Dedifferentiated amniotic fluid mesenchymal stem cell (primary cell): ENCODE measurements around the gene VASH1.
A peak's percentile ranks its signal among the peaks of the same experiment; 100 is the strongest.
"Not testable (repeated sequence)": the region's sequence is repeated elsewhere in the genome, so short reads cannot be mapped to it uniquely, and the experiment has no call there.

Experiments used
- DNase-seq: peaks from one replicate; pipeline ENCODE4 v3.0.0-alpha.2; 2016; ENCODE audit errors: extremely low spot score

Gene VASH1

GRCh38 chr14:76761136-76761959, at the start of gene VASH1:
Gene VASH1, plus strand, starts transcription at chr14:76761468. Its CDS starts 1,354 bp downstream, at chr14:76762822.
- DNase-seq: peak; percentile 52

- DNase-seq: no peak
Observed at GRCh38 chr14:76713121-76713520, 48.1 kb upstream of the VASH1 start.

- no peak for DNase-seq
Observed at GRCh38 chr14:76714470-76714869, 46.8 kb upstream of the VASH1 start.

DNA sequence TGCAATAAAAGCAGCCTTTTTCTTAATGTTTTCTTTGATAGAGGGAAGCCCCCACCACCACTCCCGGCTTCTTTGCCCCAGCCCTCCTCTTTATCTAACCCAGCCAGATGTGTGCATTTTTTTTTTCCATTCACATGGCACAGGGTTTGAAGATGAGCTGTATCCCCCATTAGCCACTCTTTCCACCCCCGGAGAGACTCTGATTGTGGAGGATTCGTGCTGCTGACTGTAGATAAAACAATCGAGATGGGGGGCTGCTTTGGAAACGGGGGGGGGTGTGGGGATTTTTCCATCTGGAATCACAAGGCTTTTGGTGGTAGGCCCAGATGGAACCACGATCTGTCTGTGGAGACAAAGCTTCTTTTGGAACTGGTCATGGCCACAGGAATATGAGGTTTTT, 46.2 kb upstream of the VASH1 start:
- DNase-seq: no peak

DNA sequence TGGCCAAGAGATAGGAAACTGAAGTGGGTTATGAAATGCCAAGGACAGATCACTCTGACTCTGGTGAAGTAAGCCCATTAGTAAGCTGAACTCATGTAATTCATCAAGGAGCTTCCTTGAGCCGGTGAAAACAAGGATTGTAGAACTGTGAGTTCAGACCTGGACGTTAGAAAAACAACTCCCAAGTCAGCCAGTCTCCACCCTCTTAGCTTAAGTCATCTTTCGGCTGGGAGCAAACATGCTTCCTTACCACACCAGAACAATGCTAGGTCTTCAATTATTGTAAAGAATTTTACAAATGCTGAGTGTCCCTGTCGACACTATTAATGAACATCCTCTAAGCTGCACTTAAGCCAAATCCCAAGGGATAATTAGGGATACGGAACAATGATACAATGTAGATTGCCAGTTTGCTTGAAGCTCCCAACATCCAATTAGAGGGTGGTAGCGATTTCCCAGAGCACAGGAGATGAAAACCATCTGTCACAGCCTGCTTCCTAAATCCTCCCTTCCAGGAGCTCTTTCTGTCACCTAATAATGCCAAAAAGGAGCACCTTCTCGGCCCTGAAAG, 45.7 kb upstream of the VASH1 start:
- DNase-seq: no peak

- DNase-seq: no peak
Observed at GRCh38 chr14:76716285-76716684, 45.0 kb upstream of the VASH1 start.

- no peak for DNase-seq
Observed at GRCh38 chr14:76717508-76718290, 43.6 kb upstream of the VASH1 start.

DNA sequence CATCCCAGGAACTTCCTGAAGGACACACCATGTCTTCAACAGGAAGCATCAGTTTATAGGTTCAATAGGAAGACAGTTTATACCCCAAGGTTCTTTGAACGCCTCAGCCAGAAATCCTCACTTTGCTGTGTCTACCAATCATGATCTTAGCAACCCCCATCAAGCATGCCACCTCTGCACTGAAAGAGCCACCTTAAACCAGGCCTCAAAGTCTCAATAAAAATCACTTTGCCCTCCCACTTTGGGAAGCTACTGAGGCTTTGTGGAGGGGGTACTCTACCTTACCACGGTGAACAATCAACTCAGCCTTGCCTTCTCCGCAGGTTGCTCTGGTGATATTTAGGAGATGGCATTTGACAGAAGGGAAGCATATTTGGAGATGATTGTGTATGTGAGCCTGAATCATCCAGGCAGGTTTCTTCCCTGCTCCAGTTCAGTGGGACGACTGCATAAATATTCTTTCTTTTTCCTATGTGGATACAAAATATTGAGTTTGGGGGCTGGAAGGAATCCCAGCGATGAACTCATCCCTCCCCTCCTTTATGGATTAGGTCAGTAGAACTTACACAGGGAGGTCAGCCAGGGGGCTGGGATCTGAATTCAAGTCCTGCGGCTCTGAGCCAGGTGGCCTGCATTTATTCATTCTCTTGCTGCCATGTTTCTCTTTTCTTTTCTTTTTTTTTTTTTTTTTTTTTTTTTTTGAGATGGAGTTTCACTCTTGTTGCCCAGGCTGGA, 42.8 kb upstream of the VASH1 start:
- no peak for DNase-seq

DNA sequence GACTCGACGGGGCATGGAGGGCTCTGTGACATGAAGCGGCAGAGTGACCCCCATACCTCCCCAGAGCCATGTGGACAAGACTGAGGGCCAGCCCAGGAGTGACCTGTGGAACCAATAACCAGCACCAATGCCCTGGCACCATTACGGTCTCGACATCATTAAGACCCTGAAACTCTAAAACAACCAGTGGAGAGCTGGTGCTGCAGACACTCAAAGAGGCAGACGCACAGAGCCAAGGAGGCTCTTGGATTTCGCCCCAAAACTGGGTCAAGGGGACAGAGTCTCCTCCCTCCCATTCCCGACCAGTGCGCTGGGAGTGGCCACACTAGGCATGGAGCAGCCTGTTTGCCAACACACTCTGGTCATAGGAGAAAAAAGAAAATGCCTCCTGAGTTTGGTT, 41.6 kb upstream of the VASH1 start:
- no peak for DNase-seq

DNA sequence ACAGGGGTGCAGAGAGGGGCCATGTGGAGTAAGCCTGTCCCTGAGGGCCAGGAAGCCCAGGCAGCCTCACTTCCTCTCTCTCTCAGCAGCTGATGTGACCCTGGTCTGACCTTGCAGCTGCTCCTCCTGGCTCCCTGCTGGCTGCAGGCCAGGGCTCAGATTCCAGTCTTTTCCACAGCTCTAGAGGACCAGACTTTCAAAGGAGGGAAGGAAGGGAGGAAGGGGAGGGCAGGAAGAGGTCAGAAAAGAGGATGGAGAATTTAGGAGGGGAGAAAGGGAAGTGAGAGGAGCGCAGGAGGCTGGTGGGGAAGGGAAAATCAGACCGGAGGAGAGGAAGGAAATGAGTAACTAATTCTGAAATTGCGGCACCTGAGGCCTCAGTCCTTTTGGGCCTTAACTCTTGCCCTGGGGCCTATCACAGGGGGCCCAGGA, 40.9 kb upstream of the VASH1 start:
- no peak for DNase-seq

GRCh38 chr14:76721506-76721905, 39.8 kb upstream of the VASH1 start:
- DNase-seq: not testable (repeated sequence)

GRCh38 chr14:76724651-76725550, 36.4 kb upstream of the VASH1 start:
- no peak for DNase-seq

GRCh38 chr14:76726551-76726970, 34.7 kb upstream of the VASH1 start:
- no peak for DNase-seq

GRCh38 chr14:76727384-76727783, 33.9 kb upstream of the VASH1 start:
- DNase-seq: no peak

- DNase-seq: no peak
Observed at GRCh38 chr14:76727901-76728300, 33.4 kb upstream of the VASH1 start.

GRCh38 chr14:76729258-76729657, 32.0 kb upstream of the VASH1 start:
- DNase-seq: no peak

DNA sequence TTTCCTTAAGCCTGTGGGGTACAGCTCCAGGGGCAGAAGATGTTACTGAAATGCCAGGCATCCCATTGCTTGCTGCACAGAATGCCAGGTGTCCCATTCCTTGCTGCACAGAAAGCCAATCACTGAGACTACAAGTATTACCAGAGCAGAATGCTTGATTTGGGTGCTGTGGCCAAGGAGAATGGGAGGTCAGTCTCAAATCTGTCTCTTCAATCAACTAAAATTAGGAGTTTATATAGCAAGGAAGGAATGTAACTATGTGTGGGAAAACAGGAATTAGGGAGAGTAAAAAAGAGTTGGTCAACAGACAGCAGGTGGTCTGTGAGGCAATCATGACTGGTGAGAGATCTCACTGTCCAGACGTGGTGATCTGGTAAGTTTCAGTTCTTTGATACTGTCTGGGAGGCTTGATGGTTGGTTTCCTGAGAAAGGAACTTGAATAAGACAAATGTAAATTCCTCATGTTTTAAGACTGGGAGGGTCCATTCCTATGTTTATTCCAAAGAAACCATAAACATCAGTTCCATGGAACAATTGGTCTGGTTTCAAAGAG, 31.2 kb upstream of the VASH1 start:
- DNase-seq: no peak

DNA sequence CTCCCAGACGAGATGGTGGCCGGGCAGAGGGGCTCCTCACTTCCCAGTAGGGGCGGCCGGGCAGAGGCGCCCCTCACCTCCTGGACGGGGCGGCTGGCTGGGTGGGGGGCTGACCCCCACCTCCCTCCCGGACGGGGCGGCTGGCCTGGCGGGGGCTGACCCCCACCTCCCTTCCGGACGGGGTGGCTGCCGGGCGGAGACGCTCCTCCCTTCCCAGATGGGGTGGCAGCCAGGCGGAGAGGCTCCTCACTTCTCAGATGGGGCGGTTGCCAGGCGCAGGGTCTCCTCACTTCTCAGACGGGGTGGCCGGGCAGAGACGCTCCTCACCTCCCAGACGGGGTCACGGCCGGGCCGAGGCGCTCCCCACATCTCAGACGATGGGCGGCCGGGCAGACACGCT, 26.8 kb upstream of the VASH1 start:
- DNase-seq: not testable (repeated sequence)

DNA sequence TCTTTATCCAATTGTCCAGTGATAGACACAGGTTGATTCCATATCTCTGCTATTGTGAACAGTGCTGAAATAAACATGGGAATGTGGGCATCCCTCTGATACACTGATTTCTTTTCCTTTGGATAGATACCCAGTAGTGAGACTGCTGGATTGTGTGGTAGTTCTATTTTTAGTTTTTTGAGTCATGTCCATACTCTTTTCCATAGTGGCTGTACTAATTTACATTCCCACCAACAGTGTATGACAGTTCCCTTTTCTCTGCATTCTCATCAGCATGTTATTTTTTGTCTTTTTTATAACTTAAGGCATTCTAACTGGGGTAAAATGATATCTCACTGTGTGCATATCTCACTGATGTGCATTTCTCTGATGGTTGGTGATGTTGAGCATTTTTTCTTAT, 24.8 kb upstream of the VASH1 start:
- no peak for DNase-seq

DNA sequence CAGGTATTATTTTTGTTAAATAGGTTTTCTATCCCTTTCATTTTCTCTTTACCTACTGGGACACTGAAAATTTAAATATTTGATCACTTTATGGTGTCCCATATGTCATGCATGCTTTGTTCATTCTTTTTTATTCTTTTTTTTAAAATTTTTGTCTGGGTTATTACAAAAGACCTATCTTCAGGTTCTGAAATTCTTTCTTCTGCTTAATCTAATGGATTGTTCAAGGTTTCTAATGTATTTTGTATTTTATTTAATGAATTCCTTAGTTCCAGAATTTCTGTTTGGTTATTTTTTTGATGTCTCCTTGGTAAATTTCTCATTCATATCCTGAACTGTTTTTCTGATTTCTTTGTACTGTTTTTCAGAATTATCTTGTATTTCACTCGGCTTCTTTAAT, 20.2 kb upstream of the VASH1 start:
- no peak for DNase-seq

DNA sequence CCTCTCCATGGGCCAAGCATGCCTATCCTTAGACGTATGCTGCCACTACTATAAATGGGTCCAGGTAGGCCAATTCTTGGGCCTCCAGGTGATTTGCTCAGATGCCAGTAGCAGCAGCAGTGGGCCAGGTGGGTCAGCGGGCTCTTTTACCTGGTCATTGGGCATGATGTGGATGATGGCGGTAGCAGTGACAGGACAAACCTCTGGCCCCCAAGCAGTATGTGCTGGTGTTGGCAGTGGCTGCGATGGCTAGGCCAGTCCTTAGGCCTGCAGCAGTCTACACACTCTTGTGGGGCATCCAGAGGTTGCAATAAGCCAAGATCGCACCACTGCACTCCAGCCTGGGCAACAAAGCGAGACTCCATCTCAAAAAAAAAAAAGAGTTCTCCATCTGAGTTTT, 19.1 kb upstream of the VASH1 start:
- no peak for DNase-seq
